H9 (cell line): Measurements from ENCODE around the gene DUSP15. TPM values are rescaled to one million over a fixed set of nuclear protein-coding genes. Genes with fewer than 3 reads are reported as not detected.

Experiments
- DNase-seq: peaks from one replicate; pipeline ENCODE4 v3.0.0-alpha.2; 2017
- H2AFZ ChIP-seq: one replicate; pipeline ENCODE4 v1.6.1; 2013; ENCODE audit warnings: mild to moderate bottlenecking, low read length, control low read depth, moderate library complexity
- H2AK5ac ChIP-seq: 2 replicates; pipeline ENCODE4 v1.6.1; 2013; ENCODE audit warnings: low read length, control low read depth, mixed read lengths; ENCODE audit not compliant: insufficient read length
- H2BK120ac ChIP-seq: one replicate; pipeline ENCODE4 v1.6.1; 2013; ENCODE audit warnings: low read depth, mild to moderate bottlenecking, low read length, control low read depth, inconsistent platforms; ENCODE audit not compliant: poor library complexity, severe bottlenecking
- H2BK12ac ChIP-seq: 2 replicates; pipeline ENCODE4 v1.6.1; 2013; ENCODE audit warnings: low read length, control low read depth, mixed read lengths, low read depth; ENCODE audit not compliant: insufficient read length
- H2BK15ac ChIP-seq: 2 replicates; pipeline ENCODE4 v1.6.1; 2013; ENCODE audit warnings: low read depth, low read length, control low read depth
- H2BK20ac ChIP-seq: one replicate; pipeline ENCODE4 v1.6.1; 2013; ENCODE audit warnings: low read depth, mild to moderate bottlenecking, low read length, control low read depth, inconsistent platforms; ENCODE audit not compliant: poor library complexity, severe bottlenecking
- H2BK5ac ChIP-seq: 2 replicates; pipeline ENCODE4 v1.6.1; 2013; ENCODE audit warnings: low read length, control low read depth, mixed read lengths; ENCODE audit not compliant: insufficient read length
- H3K14ac ChIP-seq: 2 replicates; pipeline ENCODE4 v1.6.1; 2013; ENCODE audit warnings: low read length, control low read depth; ENCODE audit not compliant: insufficient read depth
- H3K18ac ChIP-seq: 2 replicates; pipeline ENCODE4 v1.6.1; 2013; ENCODE audit warnings: low read depth, mild to moderate bottlenecking, mixed read lengths, low read length, control low read depth; ENCODE audit not compliant: insufficient read length
- H3K23ac ChIP-seq: 2 replicates; pipeline ENCODE4 v1.6.1; 2013; ENCODE audit warnings: low read length, control low read depth, mixed read lengths, low read depth; ENCODE audit not compliant: insufficient read length
- H3K23me2 ChIP-seq: 2 replicates; pipeline ENCODE4 v1.6.1; 2013; ENCODE audit warnings: low read depth, mild to moderate bottlenecking, mixed read lengths, low read length, control low read depth; ENCODE audit not compliant: insufficient read length, poor library complexity, severe bottlenecking
- H3K27ac ChIP-seq: 2 replicates; pipeline ENCODE4 v1.5.1; 2013; ENCODE audit warnings: low read length, control low read depth, mixed read lengths, low read depth; ENCODE audit not compliant: insufficient read length
- H3K27me3 ChIP-seq: 2 replicates; pipeline ENCODE4 v1.6.1; 2013; ENCODE audit warnings: low read length, control low read depth, inconsistent platforms; ENCODE audit not compliant: insufficient read depth
- H3K4ac ChIP-seq: 2 replicates; pipeline ENCODE4 v1.6.1; 2013; ENCODE audit warnings: low read depth, mild to moderate bottlenecking, control low read depth, inconsistent platforms, low read length, moderate library complexity
- H3K4me1 ChIP-seq: 2 replicates; pipeline ENCODE4 v1.6.1; 2013; ENCODE audit warnings: low read length, control low read depth, inconsistent platforms; ENCODE audit not compliant: insufficient read depth
- H3K4me2 ChIP-seq: 2 replicates; pipeline ENCODE4 v1.6.1; 2013; ENCODE audit warnings: low read length, control low read depth, mixed read lengths; ENCODE audit not compliant: insufficient read length, insufficient read depth
- H3K56ac ChIP-seq: 2 replicates; pipeline ENCODE4 v1.6.1; 2013; ENCODE audit warnings: low read depth, mild to moderate bottlenecking, mixed read lengths, low read length, control low read depth; ENCODE audit not compliant: insufficient read length
- H3K79me1 ChIP-seq: 2 replicates; pipeline ENCODE4 v1.6.1; 2013; ENCODE audit warnings: low read depth, mild to moderate bottlenecking, moderate library complexity, low read length, control low read depth, inconsistent platforms; ENCODE audit not compliant: insufficient read depth, poor library complexity, severe bottlenecking
- H3K79me2 ChIP-seq: 2 replicates; pipeline ENCODE4 v1.6.1; 2013; ENCODE audit warnings: low read length, control low read depth, inconsistent platforms; ENCODE audit not compliant: insufficient read depth
- H3K9ac ChIP-seq: 2 replicates; pipeline ENCODE4 v1.6.1; 2013; ENCODE audit warnings: low read length, control low read depth, mixed read lengths; ENCODE audit not compliant: insufficient read length; ENCODE audit errors: extremely low read depth
- H3K9me3 ChIP-seq: one replicate; pipeline ENCODE4 v1.6.1; 2013; ENCODE audit warnings: low read depth, low read length, inconsistent platforms; ENCODE audit not compliant: control insufficient read depth
- H3T11ph ChIP-seq: one replicate; pipeline ENCODE4 v1.6.1; 2013; ENCODE audit warnings: mild to moderate bottlenecking, low read length, control low read depth, inconsistent platforms
- H4K20me1 ChIP-seq: one replicate; pipeline ENCODE4 v1.6.1; 2013; ENCODE audit not compliant: control insufficient read depth, insufficient read length, insufficient read depth
- H4K5ac ChIP-seq: 2 replicates; pipeline ENCODE4 v1.6.1; 2013; ENCODE audit warnings: low read depth, mild to moderate bottlenecking, mixed read lengths, low read length, control low read depth; ENCODE audit not compliant: insufficient read length
- H4K8ac ChIP-seq: replicated peaks from 2 replicates; pipeline ENCODE4 v1.6.1; 2013; ENCODE audit warnings: low read length, control low read depth, mixed read lengths, low read depth; ENCODE audit not compliant: insufficient read length
- H4K91ac ChIP-seq: 2 replicates; pipeline ENCODE4 v1.6.1; 2013; ENCODE audit warnings: low read depth, mild to moderate bottlenecking, moderate library complexity, mixed read lengths, low read length, control low read depth; ENCODE audit not compliant: insufficient read length
- H3K27ac Mint-ChIP-seq, 3 experiments: 2 replicates in 2 of 3; 3 replicates in 1 of 3; pipeline ENCODE4 v1.8.0; 2020 to 2021; ENCODE audit warnings: mixed read lengths in 3 of 3, mild to moderate bottlenecking in 1 of 3, moderate library complexity in 1 of 3
- H3K27me3 Mint-ChIP-seq: 2 replicates; pipeline ENCODE4 v1.8.0; 2021; ENCODE audit warnings: low read depth, mild to moderate bottlenecking, moderate library complexity, mixed read lengths
- H3K36me3 Mint-ChIP-seq, 3 experiments: 2 replicates in 2 of 3; 3 replicates in 1 of 3; pipeline ENCODE4 v1.8.0; 2020 to 2021; ENCODE audit warnings: low read depth in 3 of 3, mixed read lengths in 3 of 3; ENCODE audit not compliant: insufficient read depth in 1 of 3
- H3K4me1 Mint-ChIP-seq, 2 experiments: 2 replicates each; pipeline ENCODE4 v1.8.0; 2020; ENCODE audit warnings: mixed read lengths in 2 of 2
- H3K4me3 Mint-ChIP-seq, 2 experiments: 2 replicates in 1 of 2; 3 replicates in 1 of 2; pipeline ENCODE4 v1.8.0; 2020 to 2021; ENCODE audit warnings: mild to moderate bottlenecking in 2 of 2, mixed read lengths in 2 of 2, moderate library complexity in 1 of 2
- H3K9me3 Mint-ChIP-seq, 2 experiments: 2 replicates in 1 of 2; 3 replicates in 1 of 2; pipeline ENCODE4 v1.8.0; 2020; ENCODE audit warnings: mild to moderate bottlenecking in 2 of 2, mixed read lengths in 2 of 2, moderate library complexity in 1 of 2
- WGBS: extraction: QIAGEN DNeasy Blood & Tissue Kit; methylation state at CpG from one replicate; pipeline ENCODE4 v1.1.7; 2013; ENCODE audit warnings: missing lambda C conversion rate, low lambda C conversion rate, mixed read lengths; ENCODE audit not compliant: insufficient read length; ENCODE audit errors: extremely low coverage; 5-methylcytosine and 5-hydroxymethylcytosine counted together
- total RNA-seq: library from RNA; stranded (reverse); gene quantifications from 2 replicates; pipeline ENCODE4 v1.2.1, GENCODE V29; 2021
- TF ChIP-seq, protein P1 (sequence below): fragments of 200-600 bp; sonication (generic); conservative IDR thresholded peaks from 3 replicates; pipeline ENCODE4 v1.8.0; 2021; ENCODE audit warnings: antibody characterized with exemption, mild to moderate bottlenecking

Gene DUSP15
- total RNA-seq, 1 experiment from 2014 or later, result 5.6 TPM

DNA sequence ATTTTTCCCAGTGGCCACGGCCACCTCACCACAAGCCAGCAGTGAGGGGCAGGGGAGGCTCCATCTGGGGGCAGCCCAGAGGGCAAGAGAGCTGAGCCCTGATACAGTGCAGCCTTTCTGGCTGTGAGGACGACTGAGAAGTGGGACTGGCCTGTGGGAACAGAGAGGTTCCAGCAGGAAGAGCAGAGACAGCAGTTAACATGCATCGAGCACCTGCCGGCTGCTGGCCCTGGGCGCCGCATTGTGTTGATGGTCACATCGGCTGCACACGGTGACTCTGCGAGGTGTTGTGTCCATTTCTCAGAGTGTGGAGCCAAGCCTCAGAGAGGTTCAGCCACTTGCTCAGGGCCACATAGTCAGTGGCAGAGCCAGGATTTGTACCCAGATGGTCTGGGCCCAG, 34.8 kb downstream of the DUSP15 start:
- Histone ChIP-seq H3K23me2 (no peaks in the 10 kb centered on the region), H3K4ac (no peak overlapping the region), H3K27me3 (no peaks in the 10 kb centered on the region), H4K91ac (no peak overlapping the region), H3K27ac (no peak overlapping the region), H3K79me2 (no peaks in the 10 kb centered on the region), H2BK5ac (no peak overlapping the region), H4K8ac (no peak overlapping the region), H2BK120ac (no peak overlapping the region), H2AFZ (no peak overlapping the region), H2BK20ac (no peak overlapping the region), H3T11ph (no peak overlapping the region), H3K9me3 (no peaks in the 10 kb centered on the region), H3K23ac (no peak overlapping the region), H3K4me1 (no peaks in the 10 kb centered on the region; the same call in 1 of the 2 replicates), H3K79me1 (no peaks in the 10 kb centered on the region), H2BK15ac (no peak overlapping the region), H3K4me2 (no peak overlapping the region), H3K56ac (no peak overlapping the region), H4K5ac (no peak overlapping the region), H2AK5ac (no peak overlapping the region), H4K20me1 (no peaks in the 10 kb centered on the region), H3K18ac (no peak overlapping the region), H3K14ac (no peak overlapping the region), H3K9ac (no peak overlapping the region), H2BK12ac (no peak overlapping the region)
- Mint-ChIP-seq H3K27ac (no peak overlapping the region), H3K9me3 (no peaks in the 10 kb centered on the region), H3K4me1 (peaks cover 14 to 16% of the 10 kb centered on the region in 2 experiments), H3K36me3 (no peaks in the 10 kb centered on the region), H3K27me3 (peaks cover 2% of the 10 kb centered on the region), H3K4me3 (no peak overlapping the region)
- TF ChIP-seq, protein P1, sequence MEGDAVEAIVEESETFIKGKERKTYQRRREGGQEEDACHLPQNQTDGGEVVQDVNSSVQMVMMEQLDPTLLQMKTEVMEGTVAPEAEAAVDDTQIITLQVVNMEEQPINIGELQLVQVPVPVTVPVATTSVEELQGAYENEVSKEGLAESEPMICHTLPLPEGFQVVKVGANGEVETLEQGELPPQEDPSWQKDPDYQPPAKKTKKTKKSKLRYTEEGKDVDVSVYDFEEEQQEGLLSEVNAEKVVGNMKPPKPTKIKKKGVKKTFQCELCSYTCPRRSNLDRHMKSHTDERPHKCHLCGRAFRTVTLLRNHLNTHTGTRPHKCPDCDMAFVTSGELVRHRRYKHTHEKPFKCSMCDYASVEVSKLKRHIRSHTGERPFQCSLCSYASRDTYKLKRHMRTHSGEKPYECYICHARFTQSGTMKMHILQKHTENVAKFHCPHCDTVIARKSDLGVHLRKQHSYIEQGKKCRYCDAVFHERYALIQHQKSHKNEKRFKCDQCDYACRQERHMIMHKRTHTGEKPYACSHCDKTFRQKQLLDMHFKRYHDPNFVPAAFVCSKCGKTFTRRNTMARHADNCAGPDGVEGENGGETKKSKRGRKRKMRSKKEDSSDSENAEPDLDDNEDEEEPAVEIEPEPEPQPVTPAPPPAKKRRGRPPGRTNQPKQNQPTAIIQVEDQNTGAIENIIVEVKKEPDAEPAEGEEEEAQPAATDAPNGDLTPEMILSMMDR, result no peak
- WGBS, result no CpG with 5 or more reads among the region's 9 CpGs
- DNase-seq, result no peak
